ENCODE data around the gene GTF2F2. TPM values are rescaled to one million over a fixed set of nuclear protein-coding genes. Genes with fewer than 3 reads are reported as not detected.

GTF2F2 gene
- total RNA-seq, 2 experiments from 2014 or later: 15.3 to 15.5 TPM

Other genes starting within 250 kb of the GTF2F2 start
- 1 to 10 TPM; 4.0 to 4.3 TPM for gene NUFIP1, start 131.0 kb upstream of the GTF2F2 start, total RNA-seq
- gene GPALPP1, start 131.0 kb upstream of the GTF2F2 start, total RNA-seq: 10 to 100 TPM; 25.0 to 27.1 TPM
- gene KCTD4, start 80.5 kb downstream of the GTF2F2 start, total RNA-seq: not detected
- gene TPT1, start 220.7 kb downstream of the GTF2F2 start, total RNA-seq: 1,000 to 10,000 TPM; 4,462 to 4,505 TPM

Measured in activated CD4-positive, alpha-beta memory T cell treated with anti-CD3 and anti-CD28 coated beads, Interleukin-2, amount 10 ng/mL, durations not matched to agents 7 days and 5 days (primary cell).